Transverse colon (tissue), 4 donors: ENCODE results near the gene RRBP1.
A peak's percentile ranks its signal among the peaks of the same experiment; 100 is the strongest.

Experiments
- POLR2AphosphoS5 ChIP-seq, 3 donors: sonication (generic); formaldehyde crosslinking; IDR thresholded peaks; one replicate each; pipeline ENCODE4 v1.6.1; 2016; ENCODE audit warnings: antibody characterized with exemption in 3 of 3
- TF ChIP-seq, protein P1 (sequence below), 5 experiments: fragments of 200-600 bp in 3 of 5; fragments of 450-650 bp in 2 of 5; sonication (generic) in 3 of 5; IDR thresholded peaks; 1 replicate in 2 of 5; 2 replicates in 3 of 5; pipeline ENCODE4 v1.5.1; 2016 to 2017; ENCODE audit warnings: antibody characterized with exemption in 5 of 5, inconsistent platforms in 3 of 5, mild to moderate bottlenecking in 2 of 5, moderate library complexity in 1 of 5

- TF ChIP-seq, protein P1, sequence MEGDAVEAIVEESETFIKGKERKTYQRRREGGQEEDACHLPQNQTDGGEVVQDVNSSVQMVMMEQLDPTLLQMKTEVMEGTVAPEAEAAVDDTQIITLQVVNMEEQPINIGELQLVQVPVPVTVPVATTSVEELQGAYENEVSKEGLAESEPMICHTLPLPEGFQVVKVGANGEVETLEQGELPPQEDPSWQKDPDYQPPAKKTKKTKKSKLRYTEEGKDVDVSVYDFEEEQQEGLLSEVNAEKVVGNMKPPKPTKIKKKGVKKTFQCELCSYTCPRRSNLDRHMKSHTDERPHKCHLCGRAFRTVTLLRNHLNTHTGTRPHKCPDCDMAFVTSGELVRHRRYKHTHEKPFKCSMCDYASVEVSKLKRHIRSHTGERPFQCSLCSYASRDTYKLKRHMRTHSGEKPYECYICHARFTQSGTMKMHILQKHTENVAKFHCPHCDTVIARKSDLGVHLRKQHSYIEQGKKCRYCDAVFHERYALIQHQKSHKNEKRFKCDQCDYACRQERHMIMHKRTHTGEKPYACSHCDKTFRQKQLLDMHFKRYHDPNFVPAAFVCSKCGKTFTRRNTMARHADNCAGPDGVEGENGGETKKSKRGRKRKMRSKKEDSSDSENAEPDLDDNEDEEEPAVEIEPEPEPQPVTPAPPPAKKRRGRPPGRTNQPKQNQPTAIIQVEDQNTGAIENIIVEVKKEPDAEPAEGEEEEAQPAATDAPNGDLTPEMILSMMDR (IDR thresholded peaks at IDR 0.05) = no peak
- TF ChIP-seq POLR2AphosphoS5 (IDR thresholded peaks at IDR 0.05) = peak in 2 of 3 donors; percentile 50 to 56
These were observed 116.7 kb downstream of the RRBP1 start for GRCh38 chr20:17565169-17565845.
